EL (cell line): Measurements from ENCODE around the gene UBE2F.
A peak's percentile ranks its signal among the peaks of the same experiment; 100 is the strongest.
"Not testable (repeated sequence)": the region's sequence is repeated elsewhere in the genome, so short reads cannot be mapped to it uniquely, and the experiment has no call there.

Experiments used
- DNase-seq: peaks from one replicate; pipeline ENCODE4 v3.0.0-alpha.2; 2016

The UBE2F gene

GRCh38 chr2:238057696-238058575 lies 91.1 kb downstream of the UBE2F start:
- not testable (repeated sequence) for DNase-seq

DNA sequence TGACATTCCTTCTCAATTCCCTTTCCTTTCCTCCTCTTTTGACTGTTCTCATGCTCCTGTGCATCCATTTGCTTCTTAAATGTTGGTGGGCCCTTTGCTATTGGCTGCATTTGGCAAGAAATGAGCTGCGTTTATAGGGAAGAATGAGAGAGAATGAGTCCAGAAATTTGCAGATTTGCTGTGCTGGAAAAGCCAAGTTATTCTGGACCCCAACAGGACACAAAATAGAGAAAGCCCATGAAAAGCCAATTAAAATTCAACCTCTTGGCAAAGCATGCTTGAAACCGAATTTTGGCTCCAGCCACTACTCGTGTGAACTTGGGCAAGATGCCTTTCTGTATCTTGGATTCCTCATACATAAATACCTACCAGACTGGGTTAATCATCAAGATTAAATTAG lies 92.7 kb downstream of the UBE2F start:
- no peak for DNase-seq

GRCh38 chr2:238060096-238060541 lies 93.3 kb downstream of the UBE2F start:
- peak; percentile 40 for DNase-seq

DNA sequence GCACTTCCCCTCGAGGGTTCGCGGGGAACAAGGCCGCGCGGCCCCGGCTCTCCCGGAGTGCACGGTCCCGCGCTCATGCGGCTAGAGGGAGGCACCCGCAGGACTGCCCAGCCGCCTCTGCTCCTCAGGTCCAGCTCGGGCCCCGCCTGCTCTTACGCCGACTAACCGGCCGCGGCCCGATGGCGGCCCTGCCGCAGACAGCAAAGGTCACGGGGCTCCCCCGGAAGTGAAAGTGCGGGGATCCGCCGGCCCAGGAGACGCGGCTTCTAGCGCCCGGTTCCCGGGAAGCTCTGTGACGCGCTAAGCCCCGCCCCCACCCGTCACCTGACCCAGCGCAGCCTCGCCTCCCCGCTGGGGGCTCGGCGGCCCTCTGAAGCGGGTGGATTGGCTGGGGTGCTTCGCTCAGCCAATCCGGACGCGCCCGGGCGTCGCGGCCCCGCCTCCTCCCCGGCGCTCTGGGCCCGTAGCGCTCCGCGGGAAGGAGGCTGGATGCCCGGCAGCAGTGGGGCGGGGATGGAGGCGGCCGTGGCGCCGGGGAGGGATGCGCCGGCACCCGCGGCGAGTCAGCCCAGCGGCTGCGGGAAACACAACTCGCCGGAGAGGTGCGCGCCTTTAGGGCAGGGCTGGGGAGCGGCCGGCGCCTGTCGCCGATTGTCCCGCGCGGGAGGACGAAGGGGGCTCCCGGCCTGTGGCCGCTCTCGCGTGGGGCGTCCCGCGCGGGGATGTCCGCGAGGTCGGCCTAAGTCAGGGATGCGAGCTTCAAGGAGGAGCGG lies 93.9 kb downstream of the UBE2F start, which contains the start of gene SCLY:
TSS of gene SCLY (plus strand) at position 460 of the 773 bp plus-strand sequence. CDS start at position 514, 54 bp downstream.
- DNase-seq: peak; percentile 98

- peak; percentile 56 for DNase-seq
Measured at GRCh38 chr2:238061315-238062202, 94.7 kb downstream of the UBE2F start.

- no peak for DNase-seq
Measured at GRCh38 chr2:238063414-238064189, 96.8 kb downstream of the UBE2F start.

- DNase-seq: no peak
Measured at GRCh38 chr2:238064376-238064775, 97.6 kb downstream of the UBE2F start.

- DNase-seq: no peak
Measured at GRCh38 chr2:238065071-238065846, 98.4 kb downstream of the UBE2F start.

DNA sequence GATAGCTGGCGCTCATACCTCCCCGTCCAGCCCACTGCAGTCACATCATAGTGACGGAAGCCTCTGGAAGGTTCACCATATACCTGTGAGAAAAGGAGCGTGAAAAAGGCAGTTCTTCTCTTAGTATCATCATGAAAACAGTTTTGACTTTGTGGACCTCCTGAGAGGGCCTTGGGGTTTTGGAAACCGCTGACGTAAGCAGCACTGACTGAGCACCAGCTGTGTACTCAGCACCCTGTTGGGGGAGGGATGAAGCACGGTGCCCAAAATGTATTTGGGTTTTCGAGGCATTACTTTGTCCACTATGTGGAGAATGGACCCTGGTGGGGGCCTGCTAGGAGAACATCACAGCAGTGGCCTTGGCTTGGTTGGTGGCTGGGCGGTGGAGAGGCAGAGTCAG lies 99.4 kb downstream of the UBE2F start:
- no peak for DNase-seq

DNA sequence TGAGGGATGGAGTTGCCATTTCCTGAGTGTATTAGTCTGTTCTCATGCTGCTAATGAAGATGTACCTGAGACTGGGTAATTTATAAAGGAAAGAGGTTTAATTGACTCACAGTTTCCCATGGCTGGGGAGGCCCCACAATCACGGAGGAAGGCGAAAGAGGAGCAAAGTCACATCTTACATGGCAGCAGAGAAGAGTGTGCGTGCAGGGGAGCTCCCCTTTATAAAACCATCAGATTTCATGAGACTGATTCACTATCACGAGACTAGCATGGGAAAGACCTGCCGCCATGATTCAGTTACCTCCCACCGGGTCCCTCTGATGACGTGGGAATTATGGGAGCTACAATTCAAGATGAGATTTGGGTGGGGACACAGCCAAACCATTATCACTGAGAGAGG lies 99.9 kb downstream of the UBE2F start:
- not testable (repeated sequence) for DNase-seq

DNA sequence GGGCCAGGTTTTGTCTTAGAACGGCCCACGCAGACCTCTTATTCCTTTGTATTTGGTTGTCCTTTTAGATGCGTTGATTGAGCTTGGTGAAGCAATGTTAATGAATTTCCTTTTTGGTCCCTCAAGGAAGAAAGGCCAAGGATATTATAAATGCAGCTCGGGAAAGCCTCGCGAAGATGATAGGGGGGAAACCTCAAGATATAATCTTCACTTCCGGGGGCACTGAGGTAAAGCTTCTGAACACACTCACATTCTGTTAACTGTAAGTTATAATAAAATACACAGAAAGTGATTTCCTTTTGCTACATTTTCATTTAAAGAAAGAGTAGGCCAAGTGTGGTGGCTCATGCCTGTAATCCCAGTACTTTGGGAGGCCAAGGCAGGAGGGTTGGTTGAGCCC lies 101.1 kb downstream of the UBE2F start:
- no peak for DNase-seq

- DNase-seq: no peak
Measured at GRCh38 chr2:238069021-238069709, 102.4 kb downstream of the UBE2F start.

GRCh38 chr2:238069877-238070276 lies 103.1 kb downstream of the UBE2F start:
- no peak for DNase-seq

DNA sequence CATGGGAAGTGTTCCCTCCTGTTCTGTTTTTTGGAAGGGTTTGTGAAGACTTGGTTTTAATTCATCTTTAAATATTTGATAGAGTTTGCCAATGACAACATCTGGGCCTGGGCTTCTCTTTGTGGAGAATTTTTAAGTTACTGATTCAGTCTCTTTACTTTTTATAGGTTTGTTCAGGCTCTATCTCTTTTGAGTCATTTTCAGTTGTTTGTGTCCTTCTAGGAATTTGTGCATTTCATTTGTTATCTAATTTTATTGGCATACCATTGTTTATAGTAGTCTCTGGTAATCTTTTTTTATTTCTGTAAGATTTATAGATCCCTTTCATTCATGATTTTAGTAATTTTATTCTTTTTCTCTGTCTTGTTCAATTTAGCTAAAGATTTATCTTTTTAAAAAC lies 108.6 kb downstream of the UBE2F start:
- no peak for DNase-seq

- DNase-seq: no peak
Measured at GRCh38 chr2:238077292-238077691, 110.5 kb downstream of the UBE2F start.

- DNase-seq: no peak
Measured at GRCh38 chr2:238079874-238080327, 113.1 kb downstream of the UBE2F start.

DNA sequence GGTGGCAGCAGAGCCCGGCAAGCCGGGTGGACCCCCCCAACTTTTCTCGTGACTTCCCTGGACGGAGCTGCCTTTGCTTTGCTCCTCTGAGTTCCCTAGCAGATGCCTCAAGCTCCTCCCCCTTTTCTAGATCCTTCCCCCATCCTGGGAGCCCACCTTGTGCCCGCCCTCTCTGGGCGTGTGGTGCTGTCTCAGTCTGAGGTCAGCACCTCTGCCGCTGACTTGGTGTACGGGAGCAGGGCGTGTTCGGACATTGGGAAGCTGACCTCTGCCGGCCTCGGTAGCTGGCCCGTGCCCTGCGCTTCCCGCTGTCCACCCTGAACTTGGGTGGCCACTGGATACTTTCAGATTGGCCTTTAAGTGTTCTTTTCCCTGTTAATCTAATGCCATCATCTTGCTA lies 113.7 kb downstream of the UBE2F start:
- DNase-seq: no peak

GRCh38 chr2:238081150-238081549 lies 114.3 kb downstream of the UBE2F start:
- no peak for DNase-seq

DNA sequence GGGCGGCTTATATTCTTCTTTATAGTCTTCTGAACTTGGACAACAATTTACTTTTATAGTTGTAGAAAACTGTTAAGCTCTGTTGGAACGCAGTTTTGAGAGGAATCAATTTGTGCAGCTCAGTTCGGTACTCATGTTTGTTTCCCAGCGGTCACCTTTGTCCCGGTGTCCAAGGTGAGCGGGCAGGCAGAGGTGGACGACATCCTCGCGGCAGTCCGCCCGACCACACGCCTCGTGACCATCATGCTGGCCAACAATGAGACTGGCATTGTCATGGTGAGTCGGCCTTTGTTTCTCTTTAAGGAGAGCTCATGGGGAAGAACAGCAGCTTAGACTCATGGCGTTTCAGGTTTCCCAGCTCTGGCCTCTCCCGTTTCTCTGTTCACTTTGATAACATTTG lies 114.7 kb downstream of the UBE2F start:
- no peak for DNase-seq

- no peak for DNase-seq
Measured at GRCh38 chr2:238082151-238082550, 115.3 kb downstream of the UBE2F start.
